GM12892 (cell line): ENCODE data around the gene CCNK.

ENCODE experiments used
- POLR2A ChIP-seq: IDR thresholded peaks from 2 replicates; pipeline ENCODE4 v1.6.1; 2011; ENCODE audit warnings: low read depth, low read length, control low read depth
- POLR2AphosphoS5 ChIP-seq: IDR thresholded peaks from 2 replicates; pipeline ENCODE4 v1.6.1; 2011; ENCODE audit warnings: low read depth, low read length, control low read depth
- TAF1 ChIP-seq: IDR thresholded peaks from 2 replicates; pipeline ENCODE4 v1.6.1; 2011; ENCODE audit warnings: low read depth, mild to moderate bottlenecking, control low read depth, low read length, borderline replicate concordance

- TF ChIP-seq POLR2A (no peak), TAF1 (no peak), POLR2AphosphoS5 (no peak)
These were observed 43.8 kb downstream of the CCNK start for GRCh38 chr14:99524804-99525698.
